IPS-18c (cell line): ENCODE results near the gene CDC42EP5.
"Not testable (repeated sequence)": the region's sequence is repeated elsewhere in the genome, so short reads cannot be mapped to it uniquely, and the experiment has no call there.

ENCODE experiments used
- H3K4me3 ChIP-seq: 2 replicates; pipeline ENCODE4 v1.7.0; 2013; ENCODE audit warnings: low read depth, mild to moderate bottlenecking, low read length, moderate library complexity; ENCODE audit not compliant: insufficient read depth
- H3K9me3 ChIP-seq: one replicate; pipeline ENCODE4 v1.6.1; 2013; ENCODE audit warnings: mild to moderate bottlenecking, low read length, moderate library complexity; ENCODE audit not compliant: control insufficient read depth, insufficient read depth

Gene CDC42EP5

DNA sequence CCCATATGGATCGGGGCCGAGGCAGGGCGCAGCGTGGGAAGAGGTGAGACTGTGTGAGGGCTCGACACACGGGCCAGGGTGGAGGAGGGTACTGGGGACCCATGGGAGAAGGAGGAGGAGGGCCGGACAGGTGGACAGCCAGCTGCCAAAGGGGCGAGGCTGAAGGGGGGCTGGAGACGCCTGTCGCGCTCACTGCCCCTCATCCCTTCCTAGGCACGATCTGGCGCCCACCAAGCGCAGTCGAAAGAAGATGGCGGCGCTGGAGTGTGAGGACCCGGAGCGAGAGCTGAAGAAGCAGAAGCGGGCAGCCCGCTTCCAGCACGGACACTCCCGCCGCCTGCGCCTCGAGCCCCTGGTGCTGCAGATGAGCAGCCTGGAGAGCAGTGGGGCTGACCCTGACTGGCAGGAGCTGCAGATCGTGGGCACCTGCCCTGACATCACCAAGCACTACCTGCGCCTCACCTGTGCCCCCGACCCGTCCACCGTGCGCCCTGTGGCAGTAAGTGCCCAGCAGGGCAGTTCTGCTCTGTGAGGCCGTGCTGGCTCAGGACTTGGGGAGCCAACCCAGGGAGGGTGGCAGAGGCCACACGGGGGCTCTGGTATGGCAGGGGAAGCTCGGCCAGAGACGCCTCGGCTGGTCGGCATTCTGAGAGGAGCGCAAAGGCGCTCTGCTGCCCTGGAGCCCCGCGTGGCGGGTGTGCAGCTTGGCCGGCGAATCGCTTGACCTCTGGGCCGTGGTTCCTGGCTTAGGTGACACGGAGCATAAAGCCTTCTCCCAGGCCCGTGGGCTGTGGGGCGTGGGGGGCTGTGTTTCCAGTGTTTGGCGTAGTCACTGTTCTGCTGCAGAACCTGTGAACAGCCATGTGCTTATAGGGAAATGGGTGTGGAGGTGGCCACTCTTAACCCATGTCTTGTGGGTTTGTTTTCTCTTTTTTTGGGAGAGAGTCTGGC, 16.4 kb downstream of the CDC42EP5 start:
- H3K9me3 ChIP-seq, result no peaks in the 10 kb centered on the region
- no peak overlapping the region for H3K4me3 ChIP-seq

DNA sequence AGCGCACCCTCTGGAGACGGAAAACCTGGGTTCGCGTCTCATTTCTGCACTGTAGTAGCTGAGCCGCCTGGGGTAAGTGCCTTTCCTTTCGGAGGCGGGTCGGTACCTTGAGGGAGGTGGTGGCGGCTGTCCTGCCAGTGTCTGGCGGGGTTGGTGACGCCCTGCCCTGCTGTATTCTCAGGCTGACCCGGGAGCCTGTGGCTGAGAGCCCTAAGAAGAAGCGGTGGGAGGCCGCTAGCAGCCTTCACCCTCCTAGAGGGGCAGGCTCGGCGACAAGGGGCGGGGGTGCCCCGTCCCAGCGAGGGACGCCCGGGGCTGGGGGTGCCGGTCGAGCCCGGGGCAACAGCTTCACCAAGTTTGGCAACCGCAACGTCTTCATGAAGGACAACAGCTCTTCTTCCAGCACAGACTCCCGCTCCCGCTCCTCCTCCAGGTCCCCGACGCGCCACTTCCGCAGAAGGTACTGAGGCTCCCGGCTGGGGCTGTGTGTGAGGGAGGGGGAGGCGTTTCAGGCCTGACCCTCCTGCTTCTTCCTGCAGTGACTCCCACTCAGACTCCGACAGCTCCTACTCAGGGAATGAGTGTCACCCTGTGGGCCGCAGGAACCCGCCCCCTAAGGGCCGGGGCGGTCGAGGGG, 17.2 kb downstream of the CDC42EP5 start:
- Histone ChIP-seq H3K9me3 (no peaks in the 10 kb centered on the region), H3K4me3 (no peak overlapping the region)

DNA sequence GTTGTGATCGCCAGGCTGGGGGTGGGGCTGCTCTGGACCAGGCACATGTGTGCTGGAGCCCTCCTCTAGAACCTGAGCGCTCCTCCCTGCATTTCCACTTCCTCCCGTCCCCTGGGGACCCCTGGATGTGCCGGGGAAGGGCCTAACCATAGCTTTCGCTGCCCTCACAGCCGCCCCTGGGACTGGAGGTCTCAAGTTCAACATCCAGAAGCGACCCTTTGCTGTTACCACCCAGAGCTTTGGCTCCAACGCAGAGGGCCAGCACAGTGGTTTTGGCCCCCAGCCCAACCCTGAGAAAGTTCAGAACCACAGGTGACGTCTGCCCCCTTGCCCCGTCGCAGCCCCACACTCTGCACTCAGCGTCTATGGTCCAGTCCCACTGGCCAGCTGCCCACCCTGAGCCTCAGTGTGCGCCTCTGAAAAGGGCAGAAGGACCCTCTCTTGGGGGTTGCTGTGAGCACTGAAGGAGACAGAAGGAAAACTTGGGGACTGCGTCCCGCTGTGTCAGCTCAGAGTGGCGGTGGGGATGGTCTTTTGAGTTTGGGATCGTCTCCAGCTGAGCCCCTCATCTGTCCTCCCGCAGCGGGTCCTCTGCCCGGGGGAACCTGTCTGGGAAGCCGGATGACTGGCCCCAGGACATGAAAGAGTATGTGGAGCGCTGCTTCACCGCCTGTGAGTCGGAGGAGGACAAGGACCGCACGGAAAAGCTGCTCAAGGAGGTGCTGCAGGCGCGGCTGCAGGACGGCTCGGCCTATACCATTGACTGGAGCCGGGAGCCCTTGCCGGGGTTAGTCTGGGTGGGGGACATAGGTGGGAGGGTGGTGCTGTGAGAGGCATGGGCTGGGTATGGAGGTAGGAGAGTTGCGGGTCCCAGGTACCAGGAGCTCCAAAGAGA, 18.1 kb downstream of the CDC42EP5 start:
- Histone ChIP-seq H3K4me3 (no peak overlapping the region), H3K9me3 (no peaks in the 10 kb centered on the region)

DNA sequence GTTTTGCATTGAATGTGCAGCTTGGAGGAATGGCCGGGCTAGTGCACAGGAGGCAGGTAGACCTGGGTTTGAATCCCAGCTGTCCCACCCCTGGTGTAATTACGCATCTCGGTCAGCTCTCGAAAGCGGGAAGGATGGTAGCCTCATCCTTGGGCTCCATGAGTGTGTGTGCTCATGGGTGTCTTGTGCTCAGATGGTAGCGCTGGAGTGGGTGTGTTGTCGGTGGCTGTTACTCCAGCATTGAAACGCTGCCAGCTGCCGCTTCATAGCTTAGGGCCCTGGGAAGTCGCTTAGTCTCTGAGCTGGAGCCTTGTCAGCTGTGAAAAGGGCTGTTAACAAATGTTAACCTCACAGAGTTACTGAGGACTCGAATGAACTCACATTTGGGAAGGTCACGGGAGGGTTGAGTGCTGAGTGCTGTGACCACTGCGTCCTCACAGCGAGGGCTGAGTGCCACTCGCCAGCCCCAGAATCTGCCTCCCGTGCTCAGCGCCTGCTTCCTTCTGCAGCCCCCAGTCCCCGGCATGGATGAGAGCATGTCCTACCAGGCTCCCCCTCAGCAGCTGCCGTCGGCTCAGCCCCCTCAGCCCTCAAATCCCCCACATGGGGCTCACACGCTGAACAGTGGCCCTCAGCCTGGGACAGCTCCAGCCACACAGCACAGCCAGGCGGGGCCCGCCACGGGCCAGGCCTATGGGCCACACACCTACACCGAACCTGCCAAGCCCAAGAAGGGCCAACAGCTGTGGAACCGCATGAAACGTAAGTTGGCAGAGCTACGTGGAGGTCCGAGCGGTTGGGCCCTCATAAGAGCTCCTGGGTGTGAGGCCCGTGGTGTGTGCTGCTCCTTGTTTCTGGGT, 18.9 kb downstream of the CDC42EP5 start:
- Histone ChIP-seq H3K9me3 (no peaks in the 10 kb centered on the region), H3K4me3 (no peak overlapping the region)

DNA sequence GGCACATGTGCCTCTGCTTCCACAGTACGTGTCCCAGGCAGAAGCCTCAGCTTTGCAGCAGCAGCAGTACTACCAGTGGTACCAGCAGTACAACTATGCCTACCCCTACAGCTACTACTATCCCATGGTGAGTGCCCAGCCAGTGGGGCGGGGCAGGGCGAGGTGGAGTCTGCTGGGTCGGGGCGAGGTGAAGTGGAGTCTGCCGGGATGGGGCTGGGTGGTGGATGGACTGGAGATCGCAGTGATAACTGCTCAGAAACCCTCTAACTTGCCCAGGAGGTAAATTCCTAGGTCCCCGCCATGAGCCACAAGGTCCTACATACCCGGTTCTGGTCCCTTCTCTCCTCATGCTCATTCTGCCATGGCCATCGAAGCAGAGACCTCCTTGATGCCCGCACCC, 20.5 kb downstream of the CDC42EP5 start:
- Histone ChIP-seq H3K4me3 (no peak overlapping the region), H3K9me3 (no peaks in the 10 kb centered on the region)

DNA sequence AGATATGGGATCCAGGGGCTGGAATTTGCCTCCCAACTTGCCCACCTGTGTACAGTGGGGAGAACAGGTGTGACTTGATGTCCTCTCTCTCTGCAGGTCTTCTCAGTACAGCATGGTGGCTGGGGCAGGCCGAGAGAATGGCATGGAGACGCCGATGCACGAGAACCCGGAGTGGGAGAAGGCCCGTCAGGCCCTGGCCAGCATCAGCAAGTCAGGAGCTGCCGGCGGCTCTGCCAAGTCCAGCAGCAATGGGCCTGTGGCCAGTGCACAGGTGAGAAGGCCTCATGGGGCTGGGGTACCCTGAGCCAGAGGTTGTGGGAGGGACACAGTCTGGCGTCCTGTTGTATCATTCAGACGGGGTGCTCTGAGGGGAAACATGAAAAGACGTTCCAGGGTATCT, 21.1 kb downstream of the CDC42EP5 start:
- Histone ChIP-seq H3K4me3 (no peak overlapping the region), H3K9me3 (no peaks in the 10 kb centered on the region)

DNA sequence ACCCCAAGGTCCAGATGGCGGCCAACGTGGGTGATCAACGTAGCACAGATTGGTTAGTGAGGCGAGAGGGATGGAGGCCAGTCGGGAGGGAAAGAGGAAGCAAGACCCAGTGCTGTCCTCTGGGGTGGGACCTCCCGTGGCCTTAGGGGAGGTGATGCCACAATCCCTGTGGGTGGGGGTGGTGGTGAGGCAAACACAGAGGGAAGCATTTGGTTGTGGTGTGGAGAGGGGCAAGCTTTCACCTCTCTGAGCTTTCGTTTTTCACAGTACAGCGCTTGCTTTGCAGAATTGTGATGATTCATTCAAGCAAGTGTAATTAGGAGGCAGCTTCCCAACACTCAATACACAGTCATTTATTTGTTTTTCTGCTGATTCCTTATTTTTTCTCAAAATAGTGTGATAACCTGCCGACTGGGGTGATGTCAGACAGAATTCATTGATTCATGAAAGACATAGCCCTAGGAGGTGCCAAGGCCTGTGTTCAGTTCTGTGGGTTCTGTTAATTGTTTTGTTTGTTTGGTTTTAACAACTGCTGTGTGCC, 21.7 kb downstream of the CDC42EP5 start:
- Histone ChIP-seq H3K4me3 (no peak overlapping the region), H3K9me3 (no peaks in the 10 kb centered on the region)

DNA sequence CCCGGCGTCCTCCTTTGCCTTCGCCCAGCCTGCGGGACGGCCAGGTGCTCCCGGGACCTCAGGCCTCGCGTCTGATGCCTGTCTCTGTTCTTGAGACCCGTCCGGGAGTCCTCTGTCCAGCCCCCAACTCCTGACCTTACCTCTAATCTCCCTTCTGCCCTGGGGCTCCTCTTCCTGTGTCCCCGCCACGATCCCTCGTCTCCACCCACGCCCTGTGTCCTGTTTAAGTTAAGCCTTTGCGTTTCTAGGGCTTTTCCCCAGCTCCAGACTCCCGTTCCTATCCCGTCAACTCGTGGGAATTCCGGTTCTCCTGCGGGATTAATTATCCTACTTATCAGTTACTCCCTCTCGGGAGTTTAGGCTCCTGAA, 23.4 kb downstream of the CDC42EP5 start:
- peak overlapping the region; percentile 99 for H3K4me3 ChIP-seq

DNA sequence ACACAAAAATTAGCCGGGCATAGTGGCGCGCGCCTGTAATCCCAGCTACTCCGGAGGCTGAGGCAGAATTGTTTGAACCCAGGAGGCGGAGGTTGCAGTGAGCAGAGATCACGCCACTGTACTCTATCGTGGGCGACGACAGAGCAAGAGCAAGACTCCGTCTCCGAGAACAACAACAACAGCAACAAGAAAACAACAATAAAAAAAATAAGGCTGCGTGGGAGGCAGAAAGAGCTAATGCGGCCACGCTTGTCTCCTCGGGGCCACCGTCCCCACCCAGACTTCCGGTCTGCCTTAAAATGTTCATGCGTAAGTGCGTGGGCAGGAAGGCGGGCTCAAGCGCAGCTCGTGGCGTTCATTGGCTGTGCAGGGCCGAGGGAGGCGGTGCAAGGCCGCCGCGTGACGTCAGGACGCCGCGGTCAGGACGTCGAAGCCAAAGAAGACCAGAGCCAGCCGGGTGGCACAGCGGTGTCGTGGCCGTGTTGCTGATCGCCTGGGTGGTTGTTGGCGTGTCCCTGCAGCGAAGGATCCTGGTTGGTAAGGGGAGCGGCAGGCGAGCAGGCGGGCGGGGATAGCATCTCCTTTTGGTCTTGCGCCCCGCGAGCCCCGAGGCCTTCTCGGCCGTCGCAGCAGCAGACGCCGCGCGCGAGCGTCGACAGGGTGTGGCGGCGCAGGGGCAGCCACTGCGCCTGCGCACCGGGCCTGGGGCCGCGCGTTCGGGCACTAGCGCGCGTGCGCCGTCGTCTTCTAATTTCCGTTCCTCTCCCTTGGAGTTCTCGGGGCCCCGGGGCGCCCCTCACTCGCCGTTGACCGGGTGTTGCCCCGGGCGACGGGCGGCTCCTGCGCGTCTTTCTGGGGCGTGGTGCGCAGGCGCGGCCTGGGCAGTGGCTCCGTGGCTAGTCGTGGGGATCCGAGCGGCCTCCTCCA, 24.1 kb downstream of the CDC42EP5 start, which contains the start of gene LENG8:
Gene LENG8, plus strand, starts transcription at position 426 of the 927 bp plus-strand sequence. CDS start 2,146 bp downstream, outside the sequence.
- H3K9me3 ChIP-seq, result no peaks in the 10 kb centered on the region
- H3K4me3 ChIP-seq, result peak within 1 kb of the TSS; percentile 99

More for the DNA sequence above, 23.4 kb downstream of the CDC42EP5 start:
- no peaks in the 10 kb centered on the region for H3K9me3 ChIP-seq

DNA sequence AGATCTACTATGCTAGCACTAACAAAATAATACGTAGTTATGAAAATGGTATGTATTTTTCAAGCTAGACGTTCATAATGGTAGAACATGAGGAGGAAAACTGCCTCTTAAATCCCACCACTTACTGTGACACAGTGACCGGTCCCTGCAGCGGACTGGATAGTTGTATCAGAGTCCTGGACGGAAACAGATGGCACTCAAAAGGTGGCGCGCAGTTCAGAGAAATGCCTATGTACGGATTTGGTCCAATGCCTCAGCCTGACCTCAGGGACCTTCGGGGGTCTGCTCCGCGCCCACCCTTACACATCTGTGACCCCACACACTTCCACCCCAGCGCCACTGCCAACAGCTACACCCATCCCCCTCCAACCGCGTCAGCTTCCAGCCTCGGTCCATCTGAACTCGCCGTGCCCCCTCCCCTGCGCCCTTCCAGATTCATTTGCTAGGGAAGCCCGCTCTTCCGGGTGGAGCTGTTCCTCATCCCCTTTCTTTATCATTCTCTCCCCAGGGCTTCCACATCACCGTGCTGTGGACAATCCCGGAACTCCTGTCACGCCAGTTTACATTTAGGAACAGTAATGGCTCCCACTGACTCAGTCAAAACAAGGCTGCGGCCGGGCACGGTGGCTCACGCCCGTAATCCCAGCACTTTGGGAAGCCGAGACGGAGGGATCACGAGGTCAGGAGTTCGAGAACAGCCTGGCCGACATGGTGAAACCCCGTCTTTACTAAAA, 24.9 kb downstream of the CDC42EP5 start:
- Histone ChIP-seq H3K4me3 (peak overlapping the region; percentile 99), H3K9me3 (no peaks in the 10 kb centered on the region)

DNA sequence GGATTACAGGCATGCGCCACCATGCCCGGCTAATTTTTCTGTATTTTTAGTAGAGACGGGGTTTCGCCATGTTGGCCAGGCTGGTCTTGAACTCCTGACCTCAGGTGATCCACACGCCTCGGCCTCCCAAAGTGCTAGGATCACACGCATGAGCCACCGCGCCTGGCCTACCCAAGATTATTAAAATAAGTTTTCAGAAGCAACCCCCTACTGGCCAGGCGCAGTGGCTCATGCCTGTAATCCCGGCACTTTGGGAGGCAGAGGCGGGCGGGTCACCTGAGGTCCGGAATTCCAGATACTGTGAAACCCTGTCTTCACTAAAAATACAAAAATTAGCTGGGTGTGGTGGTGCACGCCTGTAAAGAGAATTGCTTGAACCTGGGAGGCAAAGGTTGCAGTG, 26.7 kb downstream of the CDC42EP5 start:
- not testable (repeated sequence) for H3K4me3 ChIP-seq

DNA sequence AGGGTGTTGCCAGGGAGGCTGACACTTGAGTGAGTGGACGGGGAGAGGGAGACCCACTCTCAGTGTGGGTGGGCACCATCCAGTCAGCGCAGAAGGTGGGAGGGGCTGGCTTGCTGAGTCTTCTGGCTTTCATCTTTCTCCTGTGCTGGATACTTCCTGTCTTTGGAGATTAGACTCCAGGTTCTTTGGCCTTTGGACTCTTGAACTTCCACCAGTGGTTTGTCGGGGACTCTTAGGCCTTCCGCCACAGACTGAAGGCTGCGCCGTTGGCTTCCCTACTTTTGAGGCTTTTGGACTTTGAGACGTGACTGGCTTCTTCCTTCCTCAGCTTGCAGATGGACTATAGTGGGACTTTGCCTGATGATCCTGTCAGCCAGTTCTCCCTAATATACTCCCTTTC, 28.4 kb downstream of the CDC42EP5 start:
- Histone ChIP-seq H3K4me3 (no peak overlapping the region), H3K9me3 (no peaks in the 10 kb centered on the region)

More for the DNA sequence above, 26.7 kb downstream of the CDC42EP5 start:
- H3K9me3 ChIP-seq, result not testable (repeated sequence)

DNA sequence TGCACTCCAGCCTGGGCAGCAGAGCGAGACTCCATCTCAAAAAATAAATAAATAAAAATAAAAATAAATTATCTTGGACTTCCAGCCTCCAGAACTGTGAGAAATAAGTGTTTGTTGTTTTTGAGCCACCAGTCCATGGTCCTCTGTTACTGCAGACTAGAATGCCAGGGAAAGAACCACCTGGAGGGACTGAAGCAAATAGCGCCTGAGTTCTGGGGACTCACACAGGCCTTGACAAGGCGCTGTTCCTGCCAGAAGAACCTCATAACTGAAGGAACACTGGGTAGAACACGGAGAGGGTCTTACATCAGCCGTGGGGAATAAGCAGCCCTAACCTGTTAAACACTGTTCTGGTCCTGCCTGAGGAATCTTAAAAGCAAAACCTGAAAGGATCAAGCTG, 32.5 kb downstream of the CDC42EP5 start:
- H3K4me3 ChIP-seq, result no peak overlapping the region

DNA sequence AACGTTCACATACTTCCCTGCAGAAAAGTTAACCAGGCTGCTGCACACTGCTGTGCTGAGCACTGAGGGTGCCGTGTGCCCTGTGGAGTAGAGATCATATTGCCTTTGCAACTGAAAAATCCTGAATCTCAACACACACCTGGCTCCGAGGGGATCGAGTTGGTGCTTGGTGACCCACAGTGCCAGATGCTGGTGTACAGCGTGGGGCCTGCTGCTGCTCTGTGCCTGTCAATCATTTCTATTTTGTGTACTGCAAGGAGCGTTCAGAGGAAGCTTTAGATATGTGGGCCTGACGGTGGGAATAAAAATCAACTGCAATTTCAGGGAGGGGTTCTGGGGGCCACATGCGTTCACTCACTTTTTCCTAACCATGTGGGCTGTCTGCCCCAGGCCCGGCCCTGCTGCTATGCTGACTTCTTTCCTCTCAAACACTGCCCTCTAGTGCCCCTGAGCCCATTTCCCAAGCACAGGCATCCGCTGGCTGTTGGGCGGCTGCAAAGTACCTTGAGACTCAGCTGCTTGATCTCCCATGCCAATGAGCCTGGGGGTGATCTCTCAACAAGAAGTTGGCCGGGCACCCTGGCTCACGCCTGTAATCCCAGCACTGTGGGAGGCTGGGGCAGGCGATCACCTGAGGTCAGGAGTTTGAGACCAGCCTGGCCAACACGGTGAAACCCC, 33.8 kb downstream of the CDC42EP5 start:
- H3K4me3 ChIP-seq, result no peak overlapping the region
- peaks cover 2% of the 10 kb centered on the region for H3K9me3 ChIP-seq

More for the DNA sequence above, 32.5 kb downstream of the CDC42EP5 start:
- peaks cover 2% of the 10 kb centered on the region for H3K9me3 ChIP-seq
